NCI-H2029 treated with DMSO at 0.1 percent for 48 hours (cell line): ENCODE data around the gene DDX24.

Experiments
- DNase-seq: peaks from one replicate; lab custom pipeline; 2025; lab: John Stamatoyannopoulos, UW

DDX24 gene

GRCh38 chr14:94010625-94011024 is 70.4 kb downstream of the DDX24 start:
- no peak for DNase-seq

GRCh38 chr14:94009767-94010166 is 71.2 kb downstream of the DDX24 start:
- DNase-seq: no peak

- no peak for DNase-seq
These were observed 72.8 kb downstream of the DDX24 start for GRCh38 chr14:94008234-94008633.

GRCh38 chr14:94005324-94006073 is 75.5 kb downstream of the DDX24 start:
- no peak for DNase-seq

- DNase-seq: no peak
These were observed 77.0 kb downstream of the DDX24 start for GRCh38 chr14:94004015-94004414.

GRCh38 chr14:94003397-94003796 is 77.6 kb downstream of the DDX24 start:
- DNase-seq: no peak

- DNase-seq: peak; percentile 7
These were observed 79.3 kb downstream of the DDX24 start for GRCh38 chr14:94001501-94002396.

GRCh38 chr14:94001016-94001415 is 80.0 kb downstream of the DDX24 start:
- DNase-seq: no peak

- DNase-seq: no peak
These were observed 80.7 kb downstream of the DDX24 start for GRCh38 chr14:94000267-94000666.

GRCh38 chr14:93999573-93999972 is 81.4 kb downstream of the DDX24 start:
- DNase-seq: no peak

GRCh38 chr14:93998871-93999403 is 82.1 kb downstream of the DDX24 start:
- DNase-seq: no peak
